H1 (cell line): ENCODE results near the gene RABEP1.

Source experiments
- ASH2L ChIP-seq: fragments of 200-600, 300-600 bp; sonication (generic); IDR thresholded peaks from one replicate; pipeline ENCODE4 v1.7.1; 2017; ENCODE audit warnings: low read length
- EGR1 ChIP-seq: IDR thresholded peaks from 2 replicates; pipeline ENCODE4 v1.6.1; 2011; ENCODE audit warnings: low read depth, low read length, borderline replicate concordance
- EP300 ChIP-seq, 2 experiments: IDR thresholded peaks; 1 replicate in 1 of 2; 2 replicates in 1 of 2; pipeline ENCODE4 v1.6.1; 2011 to 2012; ENCODE audit warnings: low read depth in 2 of 2, low read length in 2 of 2, mild to moderate bottlenecking in 2 of 2, borderline replicate concordance in 1 of 2, inconsistent platforms in 1 of 2, moderate library complexity in 1 of 2
- POLR2A ChIP-seq, 2 experiments: IDR thresholded peaks; 1 replicate in 1 of 2; 2 replicates in 1 of 2; pipeline ENCODE4 v1.6.1; 2011; ENCODE audit warnings: low read depth in 2 of 2, low read length in 2 of 2, mild to moderate bottlenecking in 2 of 2; ENCODE audit errors: control extremely low read depth in 1 of 2
- POLR2AphosphoS5 ChIP-seq: IDR thresholded peaks from 2 replicates; pipeline ENCODE4 v1.6.1; 2011; ENCODE audit warnings: low read depth, low read length
- SAP30 ChIP-seq: fragments of 300-600 bp; sonication (generic); IDR thresholded peaks from 2 replicates; pipeline ENCODE4 v1.7.1; 2012; ENCODE audit warnings: low read length, moderate library complexity, mild to moderate bottlenecking, inconsistent platforms; ENCODE audit not compliant: insufficient read depth, insufficient replicate concordance
- SIRT6 ChIP-seq: IDR thresholded peaks from one replicate; pipeline ENCODE4 v1.7.1; 2012; ENCODE audit warnings: low read length, inconsistent platforms

GRCh38 chr17:5419959-5420653 is 138.0 kb downstream of the RABEP1 start, which contains the start of gene RPAIN:
- TF ChIP-seq EP300 (IDR thresholded peaks at IDR 0.05; ENCODE audit: borderline replicate concordance in 1 of 2, low read depth in 2 of 2, low read length in 2 of 2) (no peak), SIRT6 (no peak), POLR2AphosphoS5 (peak; percentile 99), ASH2L (no peak), SAP30 (peak; percentile 54), POLR2A (IDR thresholded peaks at IDR 0.05; ENCODE audit: control extremely low read depth in 1 of 2, low read depth in 2 of 2, low read length in 2 of 2) (peak; percentile 85 to 94), EGR1 (no peak)
